Activated T-helper 17 cell treated with anti-CD3 and anti-CD28 coated beads, Interleukin-2, amount 50 U/mL, for 72 hours (primary cell): Measurements from ENCODE around the gene SH3PXD2B. TPM values are rescaled to one million over a fixed set of nuclear protein-coding genes. Genes with fewer than 3 reads are reported as not detected.
"Not testable (repeated sequence)": the region's sequence is repeated elsewhere in the genome, so short reads cannot be mapped to it uniquely, and the experiment has no call there.

Source experiments
- ATAC-seq: fragments of 150-1000 bp; cut with Tn5 transposase; replicated peaks from 2 replicates; pipeline ENCODE4 v1.10.0; 2021; ENCODE audit warnings: mild to moderate bottlenecking, moderate library complexity
- H3K27ac Mint-ChIP-seq: one replicate; pipeline ENCODE4 v1.8.0; 2022; ENCODE audit warnings: mixed read lengths
- H3K27me3 Mint-ChIP-seq: one replicate; pipeline ENCODE4 v1.8.0; 2022; ENCODE audit warnings: mixed read lengths
- H3K36me3 Mint-ChIP-seq: one replicate; pipeline ENCODE4 v1.8.0; 2022; ENCODE audit warnings: low read depth, mild to moderate bottlenecking, mixed read lengths
- H3K4me1 Mint-ChIP-seq: one replicate; pipeline ENCODE4 v1.8.0; 2022; ENCODE audit warnings: mixed read lengths
- H3K4me3 Mint-ChIP-seq: one replicate; pipeline ENCODE4 v1.8.0; 2022; ENCODE audit warnings: mild to moderate bottlenecking, mixed read lengths
- H3K9me3 Mint-ChIP-seq: one replicate; pipeline ENCODE4 v1.8.0; 2022; ENCODE audit warnings: mixed read lengths
- total RNA-seq, 2 donors: library from RNA; stranded (reverse); gene quantifications; one replicate each; pipeline ENCODE4 v1.2.3, GENCODE V29; 2022

The SH3PXD2B gene
- total RNA-seq, 2 donors from 2014 or later, result 0.08 to 0.09 TPM

DNA sequence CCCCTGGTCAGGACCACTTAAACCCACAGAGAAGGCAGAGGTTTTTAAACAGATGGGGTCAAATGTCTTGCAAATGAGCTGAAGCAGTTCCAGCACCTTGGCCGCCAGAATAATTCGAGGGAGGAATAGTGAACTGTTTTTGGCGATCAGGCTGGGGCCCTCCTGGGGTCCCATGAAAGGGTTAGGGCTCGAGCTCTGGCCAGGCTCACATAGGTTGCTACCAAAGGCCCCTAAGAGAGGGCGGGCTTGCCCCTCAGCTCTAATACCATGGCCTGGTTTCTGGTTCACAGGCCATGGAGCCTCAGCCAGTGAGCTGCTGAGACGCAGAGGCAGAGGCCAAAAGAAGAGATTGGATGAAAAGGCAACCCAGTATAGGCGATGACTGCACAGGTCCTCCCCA lies 96.0 kb downstream of the SH3PXD2B start:
- H3K4me3 Mint-ChIP-seq, result no peak overlapping the region
- no peak for ATAC-seq
- H3K9me3 Mint-ChIP-seq, result no peaks in the 10 kb centered on the region
- H3K27ac Mint-ChIP-seq, result no peak overlapping the region
- no peaks in the 10 kb centered on the region for H3K36me3 Mint-ChIP-seq
- H3K4me1 Mint-ChIP-seq, result peaks cover 6% of the 10 kb centered on the region
- H3K27me3 Mint-ChIP-seq, result peaks cover 10% of the 10 kb centered on the region

GRCh38 chr5:172356527-172356926 lies 97.8 kb downstream of the SH3PXD2B start:
- Mint-ChIP-seq H3K9me3 (no peaks in the 10 kb centered on the region), H3K27ac (no peak overlapping the region), H3K4me3 (no peak overlapping the region), H3K4me1 (peaks cover 3% of the 10 kb centered on the region), H3K36me3 (no peaks in the 10 kb centered on the region), H3K27me3 (peaks cover 7% of the 10 kb centered on the region)
- ATAC-seq, result no peak

- H3K27ac Mint-ChIP-seq, result no peak overlapping the region
- no peak for ATAC-seq
Observed at GRCh38 chr5:172356047-172356446, 98.3 kb downstream of the SH3PXD2B start.

GRCh38 chr5:172353846-172354245 lies 100.5 kb downstream of the SH3PXD2B start:
- no peaks in the 10 kb centered on the region for H3K4me1 Mint-ChIP-seq
- H3K9me3 Mint-ChIP-seq, result no peaks in the 10 kb centered on the region
- H3K36me3 Mint-ChIP-seq, result no peaks in the 10 kb centered on the region
- ATAC-seq, result no peak
- no peak overlapping the region for H3K27ac Mint-ChIP-seq
- H3K27me3 Mint-ChIP-seq, result peaks cover 7% of the 10 kb centered on the region
- H3K4me3 Mint-ChIP-seq, result no peak overlapping the region

More at GRCh38 chr5:172356047-172356446, 98.3 kb downstream of the SH3PXD2B start:
- H3K4me3 Mint-ChIP-seq, result no peak overlapping the region
- H3K27me3 Mint-ChIP-seq, result peaks cover 7% of the 10 kb centered on the region
- H3K9me3 Mint-ChIP-seq, result no peaks in the 10 kb centered on the region
- no peaks in the 10 kb centered on the region for H3K4me1 Mint-ChIP-seq
- H3K36me3 Mint-ChIP-seq, result no peaks in the 10 kb centered on the region

GRCh38 chr5:172353271-172353812 lies 101.0 kb downstream of the SH3PXD2B start:
- no peak for ATAC-seq
- no peak overlapping the region for H3K4me3 Mint-ChIP-seq
- H3K4me1 Mint-ChIP-seq, result no peaks in the 10 kb centered on the region
- H3K27me3 Mint-ChIP-seq, result peaks cover 7% of the 10 kb centered on the region
- no peak overlapping the region for H3K27ac Mint-ChIP-seq
- no peaks in the 10 kb centered on the region for H3K9me3 Mint-ChIP-seq
- no peaks in the 10 kb centered on the region for H3K36me3 Mint-ChIP-seq

DNA sequence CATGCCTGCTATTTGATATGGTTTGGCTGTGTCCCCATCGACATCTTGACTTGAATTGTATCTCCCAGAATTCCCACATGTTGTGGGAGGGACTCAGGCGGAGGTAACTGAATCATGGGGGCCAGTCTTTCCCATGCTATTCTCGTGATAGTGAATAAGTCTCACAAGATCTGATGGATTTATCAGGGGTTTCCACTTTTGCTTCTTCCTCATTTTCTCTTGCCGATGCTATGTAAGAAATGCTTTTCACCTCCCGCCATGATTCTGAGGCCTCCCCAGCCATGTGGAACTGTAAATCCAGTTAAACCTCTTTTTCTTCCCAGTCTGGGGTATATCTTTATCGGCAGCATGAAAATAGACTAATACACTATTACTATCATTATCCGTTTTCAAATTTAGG lies 101.8 kb downstream of the SH3PXD2B start:
- not testable (repeated sequence) for H3K27ac Mint-ChIP-seq, H3K9me3 Mint-ChIP-seq, H3K27me3 Mint-ChIP-seq, H3K4me1 Mint-ChIP-seq, H3K36me3 Mint-ChIP-seq, H3K4me3 Mint-ChIP-seq, ATAC-seq

GRCh38 chr5:172351240-172351778 lies 103.0 kb downstream of the SH3PXD2B start:
- Mint-ChIP-seq H3K27ac (no peak overlapping the region), H3K4me3 (no peak overlapping the region), H3K9me3 (no peaks in the 10 kb centered on the region), H3K36me3 (no peaks in the 10 kb centered on the region), H3K4me1 (no peaks in the 10 kb centered on the region), H3K27me3 (peaks cover 4% of the 10 kb centered on the region)
- ATAC-seq, result no peak

- H3K27me3 Mint-ChIP-seq, result peaks cover 6% of the 10 kb centered on the region
- H3K9me3 Mint-ChIP-seq, result no peaks in the 10 kb centered on the region
- H3K4me1 Mint-ChIP-seq, result no peaks in the 10 kb centered on the region
- H3K4me3 Mint-ChIP-seq, result no peak overlapping the region
- H3K36me3 Mint-ChIP-seq, result no peaks in the 10 kb centered on the region
- no peak overlapping the region for H3K27ac Mint-ChIP-seq
- ATAC-seq, result no peak
Observed at GRCh38 chr5:172350212-172351181, 103.8 kb downstream of the SH3PXD2B start.

DNA sequence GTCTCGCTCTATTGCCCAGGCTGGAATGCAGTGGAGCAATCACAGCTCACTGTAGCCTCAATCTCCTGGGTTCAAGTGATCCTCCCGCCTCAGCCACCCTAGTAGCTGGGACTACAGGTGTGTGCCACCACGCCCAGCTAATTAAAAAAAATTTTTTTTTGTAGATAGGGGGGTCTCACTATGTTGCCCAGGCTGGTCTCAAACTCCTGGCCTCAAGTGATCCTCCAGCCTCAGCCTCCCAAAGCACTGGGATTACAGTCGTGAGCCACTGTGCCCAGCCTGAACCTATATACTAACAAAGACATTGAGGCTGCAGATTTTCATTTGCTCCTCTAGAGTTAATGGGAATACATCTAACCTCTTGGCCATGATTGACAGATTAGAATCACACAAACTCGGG lies 105.6 kb downstream of the SH3PXD2B start:
- H3K36me3 Mint-ChIP-seq, H3K4me3 Mint-ChIP-seq, H3K27me3 Mint-ChIP-seq, H3K9me3 Mint-ChIP-seq, H3K27ac Mint-ChIP-seq, ATAC-seq, H3K4me1 Mint-ChIP-seq: not testable (repeated sequence)

GRCh38 chr5:172348084-172348483 lies 106.2 kb downstream of the SH3PXD2B start:
- Mint-ChIP-seq H3K36me3 (no peaks in the 10 kb centered on the region), H3K27me3 (peaks cover 8% of the 10 kb centered on the region)

DNA sequence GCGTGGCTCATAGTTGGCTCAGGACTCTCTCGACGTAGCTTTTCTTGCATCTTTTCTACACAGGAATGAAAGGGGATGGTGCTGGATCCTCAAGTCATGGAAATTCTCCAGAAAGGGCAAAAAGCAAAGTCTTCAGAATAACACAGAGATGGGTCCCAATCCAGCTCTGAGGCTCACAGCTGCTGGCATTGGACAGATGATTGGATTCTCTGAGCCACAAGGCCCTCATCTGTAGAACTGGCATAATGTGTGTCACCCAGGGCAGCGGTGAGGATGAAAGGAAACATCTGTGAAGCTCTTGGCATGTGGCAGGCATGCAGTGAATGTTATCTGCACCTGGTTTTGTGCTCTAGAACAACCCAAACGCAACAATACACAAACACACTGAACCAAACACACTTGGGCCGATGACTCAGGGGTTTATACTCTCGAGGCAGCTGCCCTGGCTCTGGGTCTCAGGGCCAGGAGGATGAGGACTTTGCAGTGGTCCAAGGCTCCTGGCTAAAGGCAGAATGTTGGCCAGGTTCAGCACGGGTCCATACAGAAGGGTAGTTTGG lies 106.8 kb downstream of the SH3PXD2B start:
- ATAC-seq, result no peak
- no peaks in the 10 kb centered on the region for H3K36me3 Mint-ChIP-seq
- H3K4me1 Mint-ChIP-seq, result no peaks in the 10 kb centered on the region
- peaks cover 8% of the 10 kb centered on the region for H3K27me3 Mint-ChIP-seq
- H3K27ac Mint-ChIP-seq, result no peak overlapping the region
- H3K4me3 Mint-ChIP-seq, result no peak overlapping the region
- no peaks in the 10 kb centered on the region for H3K9me3 Mint-ChIP-seq

More at GRCh38 chr5:172348084-172348483, 106.2 kb downstream of the SH3PXD2B start:
- Mint-ChIP-seq H3K27ac (no peak overlapping the region), H3K9me3 (no peaks in the 10 kb centered on the region), H3K4me1 (no peaks in the 10 kb centered on the region), H3K4me3 (no peak overlapping the region)
- ATAC-seq, result no peak

GRCh38 chr5:172345881-172346280 lies 108.4 kb downstream of the SH3PXD2B start:
- no peaks in the 10 kb centered on the region for H3K9me3 Mint-ChIP-seq
- H3K36me3 Mint-ChIP-seq, result no peaks in the 10 kb centered on the region
- ATAC-seq, result no peak
- no peaks in the 10 kb centered on the region for H3K4me1 Mint-ChIP-seq
- H3K27ac Mint-ChIP-seq, result no peak overlapping the region
- no peak overlapping the region for H3K4me3 Mint-ChIP-seq
- peaks cover 13% of the 10 kb centered on the region for H3K27me3 Mint-ChIP-seq

DNA sequence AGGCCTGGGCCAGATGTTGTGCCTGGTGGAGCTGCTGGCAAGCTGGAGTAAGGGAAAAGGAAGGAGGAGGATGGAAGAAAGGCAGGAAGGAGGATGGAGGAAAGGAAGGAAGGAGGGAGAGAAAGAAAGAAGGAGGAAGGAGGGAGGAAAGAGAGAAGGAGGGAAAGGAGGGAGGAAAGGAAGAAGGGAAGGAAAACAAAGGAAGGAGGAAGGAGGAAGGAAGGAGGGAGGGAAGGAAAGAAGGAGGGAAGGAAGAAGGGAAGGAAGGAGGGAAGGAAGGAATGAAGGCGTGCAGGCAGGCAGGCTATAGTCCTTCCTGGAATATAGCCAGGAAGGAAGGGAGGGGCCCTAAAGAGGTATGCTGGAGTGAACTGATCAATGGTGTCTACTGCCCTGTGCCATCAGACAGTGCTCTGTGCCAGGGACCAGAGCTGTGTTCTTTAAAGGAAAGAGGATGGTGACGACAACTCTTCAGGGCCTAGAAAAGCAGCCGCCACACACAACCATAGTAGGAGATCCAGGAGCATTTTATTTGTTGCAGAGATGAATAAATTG lies 109.4 kb downstream of the SH3PXD2B start:
- H3K9me3 Mint-ChIP-seq, result no peaks in the 10 kb centered on the region
- no peak for ATAC-seq
- H3K36me3 Mint-ChIP-seq, result no peaks in the 10 kb centered on the region
- H3K27ac Mint-ChIP-seq, result no peak overlapping the region
- H3K4me1 Mint-ChIP-seq, result no peaks in the 10 kb centered on the region
- no peak overlapping the region for H3K4me3 Mint-ChIP-seq
- peaks cover 14% of the 10 kb centered on the region for H3K27me3 Mint-ChIP-seq

DNA sequence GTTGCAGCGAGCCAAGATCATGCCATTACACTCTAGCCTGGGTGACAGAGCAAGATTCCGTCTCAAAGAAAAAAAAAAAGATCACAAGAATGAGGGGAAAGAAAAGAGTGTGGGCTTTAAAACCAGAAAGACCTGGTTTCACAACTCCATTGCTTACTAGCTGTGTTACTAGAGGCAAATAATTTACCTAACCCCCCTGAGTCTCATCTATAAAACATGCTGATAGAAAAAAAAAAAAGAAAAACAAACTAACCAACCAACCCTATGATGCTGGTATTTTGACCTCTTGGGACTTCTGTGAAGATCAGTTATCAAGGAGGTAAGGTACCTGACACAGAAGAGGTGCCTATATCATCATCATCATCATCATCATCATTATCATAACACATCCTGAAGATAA lies 110.6 kb downstream of the SH3PXD2B start:
- H3K4me1 Mint-ChIP-seq, result no peaks in the 10 kb centered on the region
- no peak overlapping the region for H3K4me3 Mint-ChIP-seq
- no peaks in the 10 kb centered on the region for H3K36me3 Mint-ChIP-seq
- H3K9me3 Mint-ChIP-seq, result no peaks in the 10 kb centered on the region
- ATAC-seq, result no peak
- H3K27ac Mint-ChIP-seq, result no peak overlapping the region
- H3K27me3 Mint-ChIP-seq, result peaks cover 14% of the 10 kb centered on the region
